NCI-H2029 treated with DMSO at 0.1 percent for 48 hours (cell line): ENCODE results near the gene VIT.

Experiments
- DNase-seq: peaks from one replicate; lab custom pipeline; 2025; lab: John Stamatoyannopoulos, UW

Gene VIT

GRCh38 chr2:36859366-36859792, 162.9 kb downstream of the VIT start:
- no peak for DNase-seq

- DNase-seq, result no peak
These were observed 165.4 kb downstream of the VIT start for GRCh38 chr2:36861896-36862295.
